ENCODE results near the gene QKI. TPM values are rescaled to one million over a fixed set of nuclear protein-coding genes. Genes with fewer than 3 reads are reported as not detected.
"Not testable (repeated sequence)": the region's sequence is repeated elsewhere in the genome, so short reads cannot be mapped to it uniquely, and the experiment has no call there.

QKI gene
- total RNA-seq, 2 experiments from 2014 or later = 61.7 to 74.7 TPM

- H3K4me1 Mint-ChIP-seq = no peaks in the 10 kb centered on the region
- ChIA-PET POLR2A (no interaction called here), CTCF (no interaction called here)
- H3K36me3 Mint-ChIP-seq (ENCODE audit: low read depth) = peaks cover 15% of the 10 kb centered on the region
- H3K9me3 Mint-ChIP-seq = no peaks in the 10 kb centered on the region
- DNase-seq = no peak
- H3K27me3 Mint-ChIP-seq = no peaks in the 10 kb centered on the region
- H3K27ac Mint-ChIP-seq = no peak overlapping the region
- no peak overlapping the region for H3K4me3 Mint-ChIP-seq
Observed at GRCh38 chr6:163573503-163574179, 159.1 kb downstream of the QKI start.

- Mint-ChIP-seq H3K4me3 (no peak overlapping the region), H3K27ac (no peak overlapping the region), H3K4me1 (no peaks in the 10 kb centered on the region), H3K9me3 (no peaks in the 10 kb centered on the region), H3K36me3 (ENCODE audit: low read depth) (peaks cover 7% of the 10 kb centered on the region), H3K27me3 (no peaks in the 10 kb centered on the region)
- POLR2A ChIA-PET = no interaction called here
- CTCF ChIA-PET = no interaction called here
- no peak for DNase-seq
Observed at GRCh38 chr6:163576114-163576513, 161.6 kb downstream of the QKI start.

GRCh38 chr6:163577404-163577803 lies 162.9 kb downstream of the QKI start:
- H3K27ac Mint-ChIP-seq = no peak overlapping the region
- H3K27me3 Mint-ChIP-seq = no peaks in the 10 kb centered on the region
- H3K4me1 Mint-ChIP-seq = no peaks in the 10 kb centered on the region
- peaks cover 4% of the 10 kb centered on the region for H3K36me3 Mint-ChIP-seq (ENCODE audit: low read depth)
- H3K9me3 Mint-ChIP-seq = no peaks in the 10 kb centered on the region
- POLR2A ChIA-PET = no interaction called here
- H3K4me3 Mint-ChIP-seq = no peak overlapping the region
- CTCF ChIA-PET = interaction anchor here (0.7 kb wide), 1 partner anchor 1463 kb away, joined by 5 read pairs; no protein-coding TSS in a partner anchor
- DNase-seq = no peak

- Mint-ChIP-seq H3K36me3 (ENCODE audit: low read depth) (no peaks in the 10 kb centered on the region), H3K4me1 (no peaks in the 10 kb centered on the region), H3K4me3 (no peak overlapping the region), H3K9me3 (no peaks in the 10 kb centered on the region), H3K27ac (no peak overlapping the region), H3K27me3 (no peaks in the 10 kb centered on the region)
- DNase-seq = no peak
- CTCF ChIA-PET = no interaction called here
- POLR2A ChIA-PET = no interaction called here
Observed at GRCh38 chr6:163579111-163579879, 164.8 kb downstream of the QKI start.

GRCh38 chr6:163579880-163580295 lies 165.4 kb downstream of the QKI start:
- ChIA-PET POLR2A (no interaction called here), CTCF (no interaction called here)
- no peaks in the 10 kb centered on the region for H3K4me1 Mint-ChIP-seq
- no peak overlapping the region for H3K27ac Mint-ChIP-seq
- H3K36me3 Mint-ChIP-seq (ENCODE audit: low read depth) = no peaks in the 10 kb centered on the region
- H3K4me3 Mint-ChIP-seq = no peak overlapping the region
- no peaks in the 10 kb centered on the region for H3K27me3 Mint-ChIP-seq
- no peaks in the 10 kb centered on the region for H3K9me3 Mint-ChIP-seq
- no peak for DNase-seq

GRCh38 chr6:163580311-163581030 lies 166.0 kb downstream of the QKI start:
- POLR2A ChIA-PET = no interaction called here
- Mint-ChIP-seq H3K27me3 (no peaks in the 10 kb centered on the region), H3K27ac (no peak overlapping the region), H3K4me3 (no peak overlapping the region), H3K9me3 (no peaks in the 10 kb centered on the region), H3K36me3 (ENCODE audit: low read depth) (no peaks in the 10 kb centered on the region), H3K4me1 (no peaks in the 10 kb centered on the region)
- CTCF ChIA-PET = no interaction called here
- no peak for DNase-seq

GRCh38 chr6:163583558-163583957 lies 169.0 kb downstream of the QKI start:
- Mint-ChIP-seq H3K4me3 (no peak overlapping the region), H3K27me3 (no peaks in the 10 kb centered on the region), H3K4me1 (no peaks in the 10 kb centered on the region), H3K36me3 (ENCODE audit: low read depth) (no peaks in the 10 kb centered on the region), H3K9me3 (no peaks in the 10 kb centered on the region), H3K27ac (no peak overlapping the region)
- ChIA-PET POLR2A (no interaction called here), CTCF (no interaction called here)
- DNase-seq = no peak

- POLR2A ChIA-PET = no interaction called here
- peaks cover 2% of the 10 kb centered on the region for H3K9me3 Mint-ChIP-seq
Observed at GRCh38 chr6:163585932-163586437, 171.5 kb downstream of the QKI start.

GRCh38 chr6:163586888-163587287 lies 172.4 kb downstream of the QKI start:
- Mint-ChIP-seq H3K9me3 (peaks cover 5% of the 10 kb centered on the region), H3K27ac (no peak overlapping the region), H3K4me3 (no peak overlapping the region), H3K36me3 (ENCODE audit: low read depth) (no peaks in the 10 kb centered on the region), H3K4me1 (no peaks in the 10 kb centered on the region), H3K27me3 (no peaks in the 10 kb centered on the region)
- no peak for DNase-seq
- ChIA-PET CTCF (no interaction called here), POLR2A (no interaction called here)

More at GRCh38 chr6:163585932-163586437, 171.5 kb downstream of the QKI start:
- DNase-seq = no peak
- H3K4me3 Mint-ChIP-seq = no peak overlapping the region
- H3K27ac Mint-ChIP-seq = no peak overlapping the region
- H3K27me3 Mint-ChIP-seq = no peaks in the 10 kb centered on the region
- CTCF ChIA-PET = no interaction called here
- no peaks in the 10 kb centered on the region for H3K4me1 Mint-ChIP-seq
- H3K36me3 Mint-ChIP-seq (ENCODE audit: low read depth) = no peaks in the 10 kb centered on the region

GRCh38 chr6:163588220-163588919 lies 173.9 kb downstream of the QKI start:
- Mint-ChIP-seq H3K9me3 (peaks cover 14% of the 10 kb centered on the region), H3K27me3 (no peaks in the 10 kb centered on the region), H3K27ac (no peak overlapping the region), H3K4me1 (no peaks in the 10 kb centered on the region), H3K4me3 (no peak overlapping the region), H3K36me3 (ENCODE audit: low read depth) (no peaks in the 10 kb centered on the region)
- ChIA-PET POLR2A (no interaction called here), CTCF (no interaction called here)
- DNase-seq = no peak

- no peak overlapping the region for H3K27ac Mint-ChIP-seq
- no peaks in the 10 kb centered on the region for H3K36me3 Mint-ChIP-seq (ENCODE audit: low read depth)
- ChIA-PET CTCF (no interaction called here), POLR2A (no interaction called here)
- no peak overlapping the region for H3K4me3 Mint-ChIP-seq
- H3K27me3 Mint-ChIP-seq = no peaks in the 10 kb centered on the region
- H3K4me1 Mint-ChIP-seq = no peaks in the 10 kb centered on the region
- H3K9me3 Mint-ChIP-seq = peaks cover 14% of the 10 kb centered on the region
- no peak for DNase-seq
Observed at GRCh38 chr6:163589387-163589786, 174.9 kb downstream of the QKI start.

- H3K36me3 Mint-ChIP-seq (ENCODE audit: low read depth); POLR2A ChIA-PET; CTCF ChIA-PET; DNase-seq; H3K4me1 Mint-ChIP-seq; H3K27me3 Mint-ChIP-seq; H3K27ac Mint-ChIP-seq; H3K4me3 Mint-ChIP-seq: not testable (repeated sequence)
- peaks cover 14% of the 10 kb centered on the region for H3K9me3 Mint-ChIP-seq
Observed at GRCh38 chr6:163590132-163590531, 175.6 kb downstream of the QKI start.

GRCh38 chr6:163592872-163593271 lies 178.4 kb downstream of the QKI start:
- CTCF ChIA-PET = no interaction called here
- Mint-ChIP-seq H3K36me3 (ENCODE audit: low read depth) (no peaks in the 10 kb centered on the region), H3K4me1 (no peaks in the 10 kb centered on the region), H3K27ac (no peak overlapping the region), H3K27me3 (peaks cover 9% of the 10 kb centered on the region), H3K4me3 (no peak overlapping the region), H3K9me3 (peaks cover 14% of the 10 kb centered on the region)
- DNase-seq = no peak
- POLR2A ChIA-PET = no interaction called here
